ENCODE results near the gene CANT1. TPM values are rescaled to one million over a fixed set of nuclear protein-coding genes. Genes with fewer than 3 reads are reported as not detected.

Gene CANT1
- total RNA-seq, 1 donor from 2014 or later = 51.3 TPM

DNA sequence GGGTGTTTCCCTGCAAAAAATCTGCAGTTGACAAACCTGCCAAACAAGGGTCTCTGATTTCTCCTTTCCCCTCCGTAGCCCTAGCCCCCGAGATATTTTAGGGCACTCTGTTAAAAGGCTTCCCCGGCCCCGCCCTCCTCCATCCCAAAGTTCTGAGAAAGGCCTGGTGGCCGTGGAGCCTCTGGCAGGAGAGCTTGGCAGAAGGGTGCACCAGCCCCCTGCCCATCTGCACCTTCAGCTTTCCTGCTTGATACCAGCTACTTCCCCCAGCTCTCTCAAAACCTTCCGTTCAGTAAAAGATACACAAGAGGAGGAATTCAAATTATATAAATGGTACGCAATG, 711 bp upstream of the CANT1 start:
- DNase-seq (ENCODE audit: low read depth) = no peak

DNA sequence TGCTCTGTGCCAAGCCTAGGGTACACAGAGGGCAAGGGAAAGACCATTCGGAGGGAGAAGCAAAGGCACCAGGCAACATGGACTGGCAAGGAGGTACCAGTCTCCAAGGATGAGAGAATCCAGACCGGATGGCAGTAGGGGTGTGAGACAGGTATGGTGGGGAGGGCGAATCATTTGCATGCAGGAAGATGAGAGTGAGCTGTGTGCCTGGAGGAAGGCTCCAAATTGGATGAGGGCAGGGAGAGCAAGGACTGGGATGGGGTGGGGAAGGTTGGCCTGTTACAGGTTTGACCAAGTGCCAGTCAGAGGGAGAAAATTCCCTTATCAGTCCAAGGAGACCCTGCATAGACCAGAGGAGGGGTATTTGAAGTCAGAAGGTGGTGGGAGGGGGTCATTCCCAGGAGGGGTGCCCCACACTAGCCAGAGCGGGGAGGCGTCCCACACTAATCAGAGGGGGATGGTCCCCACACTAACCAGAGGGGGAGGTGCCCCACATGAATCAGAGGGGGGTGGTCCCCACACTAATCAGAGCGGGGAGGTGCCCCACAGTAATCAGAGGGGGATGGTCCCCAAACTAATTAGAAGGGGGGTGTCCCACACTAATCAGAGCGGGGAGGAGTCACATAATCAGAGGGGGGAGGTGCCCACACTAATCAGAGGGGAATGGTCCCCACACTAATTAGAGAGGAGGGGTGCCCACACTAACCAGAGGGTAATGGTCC, 737 bp downstream of the CANT1 start:
- no peak for DNase-seq (ENCODE audit: low read depth)

DNA sequence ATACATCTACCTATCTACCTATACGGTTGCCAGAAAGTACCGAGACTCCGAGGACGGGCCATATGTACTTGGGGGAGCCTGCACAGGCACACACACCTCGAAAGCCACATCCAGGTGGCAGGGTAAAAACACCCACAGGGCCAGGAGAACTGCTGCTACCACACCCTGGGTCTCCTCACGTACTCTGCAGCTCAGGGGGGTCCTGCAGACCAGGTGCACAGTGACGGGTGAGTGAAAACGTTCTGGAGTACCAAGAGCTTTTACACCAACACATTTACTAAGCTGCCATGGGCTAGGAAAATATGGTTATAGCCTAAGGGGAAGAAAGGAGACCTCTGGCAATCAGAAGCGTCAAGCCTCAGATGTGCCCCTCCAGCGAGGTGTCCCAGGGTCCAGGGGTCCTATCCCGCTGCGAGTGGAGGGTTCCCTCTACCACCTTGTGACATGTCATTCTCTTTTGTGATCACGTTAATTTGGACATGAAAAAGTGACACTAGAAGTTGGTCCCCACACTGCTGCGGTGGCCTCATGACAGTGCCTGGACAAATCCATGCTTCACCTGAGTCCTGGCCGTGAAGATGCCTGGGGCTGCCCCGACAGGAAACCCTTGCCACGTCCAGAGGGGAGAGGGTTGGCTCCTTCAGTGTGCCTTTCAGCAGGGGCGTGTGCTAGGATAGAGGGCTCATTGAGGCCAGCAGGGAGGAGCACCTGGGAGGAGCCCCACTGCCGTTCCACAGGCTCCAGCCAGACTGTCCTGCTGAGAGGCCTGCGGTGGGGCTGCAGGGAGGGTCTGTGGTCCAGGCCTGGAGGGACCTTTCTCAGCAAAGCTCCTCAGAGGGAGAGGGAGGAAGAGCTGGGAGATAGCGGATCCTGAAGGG, 1.8 kb downstream of the CANT1 start:
- DNase-seq (ENCODE audit: low read depth) = no peak

DNA sequence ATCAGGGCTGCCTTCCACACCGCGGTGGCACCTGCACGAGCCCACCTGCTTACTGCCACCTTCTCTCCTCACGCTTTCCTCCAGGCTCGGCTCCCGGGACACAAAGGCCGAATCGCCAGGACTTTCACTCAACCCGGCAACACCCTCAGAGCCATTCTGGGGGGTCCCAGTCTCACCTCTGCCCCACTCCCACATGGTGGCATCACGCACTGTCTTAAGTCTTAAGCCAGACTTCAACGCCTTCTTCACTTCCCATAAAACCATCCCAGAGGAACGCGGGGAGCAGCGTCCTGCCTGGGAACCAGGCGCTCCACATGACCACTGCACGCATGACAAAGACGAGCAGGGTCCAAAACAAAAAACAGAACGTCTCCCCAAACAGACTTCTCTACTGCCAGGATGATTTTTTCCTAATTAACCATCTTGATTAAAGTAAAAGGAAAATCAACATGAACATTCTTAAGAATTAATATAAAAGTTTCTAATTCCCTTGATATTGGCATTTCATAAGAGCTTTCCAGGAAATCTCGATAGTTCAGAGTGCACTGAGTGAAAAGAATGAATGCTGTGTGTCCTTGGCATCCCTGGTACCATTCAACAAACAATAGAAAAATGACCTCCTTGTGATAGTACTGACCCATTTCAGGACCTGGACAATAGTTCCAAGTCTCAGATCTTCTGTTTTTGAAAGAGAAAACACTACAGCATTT, 2.6 kb downstream of the CANT1 start:
- DNase-seq (ENCODE audit: low read depth) = no peak

DNA sequence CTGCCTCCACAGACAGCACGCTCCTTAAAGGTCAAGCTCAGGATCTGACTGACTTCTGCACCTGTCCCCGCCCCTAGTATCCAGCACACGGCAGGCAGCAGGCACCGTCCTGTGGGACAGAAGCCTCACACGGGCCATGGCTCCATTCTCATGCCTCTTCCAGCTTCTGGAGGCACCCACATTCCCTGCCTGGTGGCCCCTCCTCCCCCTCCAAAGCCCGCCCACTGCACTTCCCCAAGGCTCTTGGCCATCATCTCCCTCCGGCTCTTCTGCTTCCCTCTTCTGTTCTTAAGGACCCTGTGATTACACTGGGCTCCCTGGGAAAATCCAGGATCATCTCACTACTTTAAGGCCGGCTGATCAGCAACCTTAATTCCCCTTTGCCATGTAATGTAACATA, 3.5 kb downstream of the CANT1 start:
- no peak for DNase-seq (ENCODE audit: low read depth)

DNA sequence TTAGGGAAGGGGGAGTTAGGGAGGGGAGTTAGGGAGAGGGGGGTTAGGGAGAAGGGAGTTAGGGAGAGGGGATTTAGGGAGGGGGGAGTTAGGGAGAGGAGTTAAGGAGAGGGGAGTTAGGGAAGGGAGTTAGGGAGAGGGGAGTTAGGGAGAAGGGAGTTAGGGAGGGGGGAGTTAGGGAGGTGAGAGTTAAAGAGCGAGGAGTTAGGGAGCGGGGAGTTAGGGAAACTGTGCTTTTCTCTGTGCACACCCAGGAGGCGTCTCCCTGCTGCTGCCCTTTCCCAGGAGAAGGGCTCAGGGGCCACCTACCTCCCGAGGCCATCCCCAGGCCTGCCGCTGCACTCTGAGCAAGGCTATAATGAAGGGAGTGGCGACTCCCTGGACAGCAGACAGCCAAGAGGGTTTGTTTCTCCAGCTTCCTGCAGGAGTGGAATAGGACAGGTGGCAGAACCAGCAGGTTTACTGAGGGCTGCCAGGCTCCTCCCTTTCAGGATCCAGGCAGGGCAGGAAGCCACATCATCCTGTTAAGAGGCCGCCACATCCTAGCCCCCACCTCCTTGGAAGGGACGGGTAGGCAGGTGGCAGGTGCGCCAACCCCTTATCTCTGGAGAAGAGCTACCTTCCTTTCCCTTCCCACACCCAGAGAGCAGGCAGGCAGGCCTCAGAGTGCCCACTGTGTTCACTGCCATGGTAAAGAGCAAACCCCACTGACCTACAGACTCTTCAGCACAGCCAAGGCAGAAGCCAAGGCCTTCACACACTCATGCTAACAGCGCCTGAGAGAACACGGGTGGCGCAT, 4.3 kb downstream of the CANT1 start:
- no peak for DNase-seq (ENCODE audit: low read depth)

DNA sequence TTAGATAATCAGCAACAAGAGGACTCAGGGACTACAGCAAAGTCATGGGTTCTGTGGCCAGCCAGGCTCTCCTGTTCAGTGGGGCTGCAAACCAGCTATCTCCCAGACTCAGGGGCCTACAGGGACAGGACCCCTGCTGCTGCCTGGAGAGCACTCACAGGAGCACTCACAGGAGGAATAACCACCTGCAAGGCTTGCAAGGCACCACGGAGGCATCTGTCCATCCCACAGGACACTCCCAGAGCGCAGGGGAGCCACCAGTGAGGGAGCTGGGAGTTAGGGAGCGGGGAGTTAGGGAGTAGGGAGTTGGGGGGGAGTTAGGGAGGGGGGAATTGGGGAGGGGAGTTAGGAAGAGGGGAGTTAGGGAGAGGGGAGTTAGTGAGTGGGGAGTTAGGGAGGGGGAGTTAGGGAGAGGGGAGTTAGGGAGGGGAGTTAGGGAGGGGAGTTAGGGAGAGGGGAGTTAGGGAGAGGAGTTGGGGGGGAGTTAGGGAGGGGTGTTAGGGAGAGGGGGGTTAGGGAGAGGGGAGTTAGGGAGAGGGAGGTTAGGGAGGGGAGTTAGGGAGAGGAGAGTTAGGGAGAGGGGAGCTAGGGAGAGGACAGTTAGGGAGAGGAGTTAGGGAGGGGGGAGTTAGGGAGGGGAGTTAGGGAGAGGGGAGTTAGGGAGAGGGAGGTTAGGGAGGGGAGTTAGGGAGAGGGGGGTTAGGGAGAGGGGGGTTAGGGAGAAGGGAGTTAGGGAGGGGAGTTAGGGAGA, 5.7 kb downstream of the CANT1 start:
- no peak for DNase-seq (ENCODE audit: low read depth)

DNA sequence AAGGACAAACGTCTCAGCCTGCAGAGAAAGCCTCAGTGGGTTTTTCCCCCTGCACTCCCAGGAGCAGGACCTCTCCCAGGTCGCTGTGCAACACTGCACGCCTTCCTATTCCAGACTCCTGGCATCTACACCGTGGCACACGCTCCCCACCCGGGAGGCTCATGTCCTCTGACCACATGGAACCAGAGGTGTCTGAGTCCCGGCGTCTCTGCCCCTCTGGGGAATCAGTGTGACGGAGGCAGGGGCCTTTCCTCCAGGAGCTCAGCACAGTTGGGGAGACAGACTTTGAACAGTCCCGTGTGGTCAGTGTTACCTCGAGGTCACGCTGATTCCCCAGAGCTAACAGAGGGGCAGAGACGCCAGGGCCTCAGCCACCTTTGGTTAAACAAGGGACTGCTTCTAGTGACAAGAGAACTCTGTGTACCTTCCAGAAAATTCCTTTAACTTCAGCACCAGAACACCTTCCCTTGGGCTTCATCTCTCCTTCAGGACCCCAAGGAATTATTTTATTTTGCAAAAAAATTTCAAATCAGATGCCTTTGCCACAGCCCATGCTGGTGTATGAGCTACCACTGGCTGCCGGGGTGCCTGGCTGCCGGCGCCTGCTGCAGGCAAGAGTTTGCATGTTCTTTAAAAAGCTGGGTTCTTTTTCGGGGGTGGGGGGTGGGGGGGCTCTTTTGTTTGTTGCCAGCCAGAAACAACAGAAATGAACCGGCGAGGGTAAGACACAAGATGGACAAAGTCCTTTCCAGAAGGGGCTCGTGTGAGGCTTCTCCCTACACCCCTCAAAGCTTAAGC, 6.6 kb downstream of the CANT1 start:
- no peak for DNase-seq (ENCODE audit: low read depth)

DNA sequence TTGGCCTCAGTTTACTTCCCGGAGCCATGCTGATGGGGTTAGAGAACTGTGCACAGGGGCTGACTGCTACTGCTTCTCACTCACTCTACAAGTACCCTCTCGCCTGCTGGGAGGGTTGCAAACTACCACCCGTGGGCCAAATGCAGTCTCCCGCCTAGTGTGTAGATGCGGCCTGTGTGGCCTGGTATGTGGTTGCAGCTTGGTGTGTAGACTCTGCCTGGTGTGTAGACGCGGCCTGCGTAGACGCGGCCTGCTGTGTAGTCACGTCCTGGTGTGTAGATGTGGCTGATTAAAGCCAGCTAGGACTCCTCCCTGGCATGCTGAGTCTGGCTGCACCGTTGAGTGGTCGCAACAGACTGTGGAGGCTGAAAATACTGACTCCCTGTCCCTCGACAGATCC, 7.3 kb downstream of the CANT1 start:
- DNase-seq (ENCODE audit: low read depth) = no peak

DNA sequence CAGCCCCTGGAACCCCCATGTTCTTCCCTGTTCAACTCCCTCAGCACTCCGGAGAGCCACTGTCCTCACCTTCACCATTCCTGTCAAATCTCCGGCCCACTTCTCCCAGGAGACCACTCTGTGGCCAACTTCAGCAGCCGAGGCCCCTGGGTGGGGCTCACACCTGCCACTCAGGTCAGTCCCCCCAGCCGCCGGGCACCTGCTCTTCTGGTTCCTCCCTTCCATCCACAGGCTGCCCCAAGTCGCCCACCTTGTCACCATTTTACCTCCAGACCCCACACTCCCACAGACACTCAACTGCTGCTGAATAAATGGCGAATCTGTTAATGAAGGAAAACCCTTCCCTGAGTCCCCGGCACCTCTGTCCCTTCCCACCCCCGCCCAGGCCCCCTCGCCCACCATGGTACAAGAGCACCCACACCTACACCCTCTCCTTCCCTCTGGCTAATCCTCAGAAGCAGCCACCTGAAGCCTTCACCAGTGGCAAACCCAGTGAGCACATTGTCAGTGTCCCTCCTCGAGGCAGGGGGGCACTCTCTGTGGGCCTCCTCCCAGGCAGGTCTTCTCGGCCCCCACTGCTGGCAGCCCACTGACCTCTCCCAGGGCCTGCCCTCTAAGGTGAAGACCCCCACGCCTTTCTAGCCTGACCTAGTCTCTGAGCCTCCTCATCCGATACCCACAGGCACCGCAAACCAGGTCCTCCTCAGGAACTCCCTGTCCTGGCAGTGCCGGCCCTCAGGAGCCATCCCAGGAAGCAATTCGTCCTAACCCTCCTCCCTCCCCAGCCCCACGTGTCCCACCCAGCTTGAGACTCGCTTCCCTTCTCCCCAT, 8.2 kb downstream of the CANT1 start:
- no peak for DNase-seq (ENCODE audit: low read depth)

DNA sequence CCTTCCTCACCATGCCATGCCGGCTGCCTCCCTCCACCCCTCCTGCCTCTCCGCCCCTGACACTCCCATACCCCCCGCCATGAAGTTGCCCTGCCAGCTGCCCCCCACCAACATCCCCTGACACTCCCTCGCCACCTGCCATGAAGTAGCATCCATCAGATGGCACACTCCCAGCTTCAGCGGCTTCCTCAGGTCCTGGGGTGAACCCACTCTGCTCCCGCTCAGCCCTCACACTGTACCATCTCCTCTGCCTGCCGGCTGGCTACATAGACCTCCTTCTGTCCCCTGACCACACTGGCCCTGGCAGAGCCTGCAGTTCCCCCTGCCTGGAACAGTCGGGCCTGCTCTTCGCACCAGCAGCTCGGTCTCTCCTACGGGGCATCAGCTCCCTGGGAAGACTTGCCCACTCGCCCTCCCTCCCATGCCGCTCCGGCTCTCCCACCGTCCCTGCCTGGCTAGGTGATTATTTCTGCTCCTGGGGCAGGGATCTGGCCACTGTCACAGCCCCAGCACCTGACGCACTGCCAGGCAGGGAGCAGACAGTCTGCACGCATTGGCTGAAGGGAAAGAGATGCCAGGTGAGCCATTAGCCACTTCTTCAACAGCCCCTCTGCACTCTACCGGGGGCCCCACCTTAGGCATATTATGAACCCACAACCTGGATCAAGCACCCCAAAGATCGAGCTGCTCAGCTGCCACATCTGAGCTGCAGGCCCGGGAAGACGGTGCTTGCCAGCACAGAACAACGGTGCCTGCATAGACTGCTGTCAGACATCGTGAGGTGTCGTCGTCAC, 9.0 kb downstream of the CANT1 start:
- DNase-seq (ENCODE audit: low read depth) = no peak

DNA sequence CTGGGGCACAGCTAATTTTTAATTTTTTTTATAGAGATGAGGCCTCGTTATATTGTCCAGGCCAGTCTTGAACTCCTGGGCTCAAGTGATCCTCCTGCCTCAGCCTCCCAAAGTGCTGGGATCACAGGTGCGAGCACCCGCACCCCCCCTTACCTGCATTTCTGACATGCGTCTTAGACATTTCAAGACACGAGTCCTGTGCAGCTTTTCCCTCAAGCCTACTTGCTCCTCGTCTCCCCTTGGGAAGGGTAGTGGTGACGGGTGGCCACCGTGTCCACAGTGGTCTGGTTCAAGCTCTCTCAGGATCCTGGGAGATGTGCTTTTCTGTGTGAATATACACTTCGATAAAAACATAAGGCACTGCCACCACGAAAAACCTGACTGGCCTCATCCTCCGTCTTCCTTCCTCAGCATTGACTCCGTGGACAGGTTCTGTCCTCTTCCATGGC, 9.6 kb downstream of the CANT1 start:
- no peak for DNase-seq (ENCODE audit: low read depth)

DNA sequence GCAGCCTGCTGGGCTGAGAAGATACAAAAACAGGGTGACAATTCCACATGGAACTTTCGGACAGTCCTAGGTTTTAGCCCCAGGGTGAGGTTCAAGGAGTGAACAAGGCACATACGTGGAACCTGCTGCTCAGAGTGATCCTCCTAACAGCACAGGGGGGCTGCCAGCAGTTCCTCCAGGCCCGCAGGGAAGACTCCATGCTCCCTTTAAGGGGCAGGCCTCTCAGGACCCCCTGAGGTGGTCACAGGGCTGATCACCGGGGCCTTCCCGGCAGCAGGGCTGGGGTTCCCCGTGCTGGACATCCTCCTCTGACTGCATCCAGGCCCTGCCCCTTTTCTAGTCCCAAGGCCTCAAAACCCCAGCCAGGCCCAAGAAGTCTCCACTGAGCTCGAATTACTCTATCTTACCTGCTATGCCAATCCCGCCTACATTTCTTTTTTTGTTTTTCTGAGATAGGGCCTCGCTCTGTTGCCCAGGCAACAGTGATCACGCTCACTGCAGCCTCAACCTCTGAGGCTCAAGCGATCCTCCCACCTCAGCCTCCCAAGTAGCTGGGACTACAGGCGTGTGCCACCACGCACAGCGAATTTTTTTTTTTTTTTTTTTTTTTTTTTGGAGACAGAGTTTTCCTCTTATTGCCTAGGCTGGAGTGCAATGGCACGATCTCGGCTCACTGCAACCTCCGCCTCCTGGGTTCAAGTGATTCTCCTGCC, 10.4 kb downstream of the CANT1 start:
- DNase-seq (ENCODE audit: low read depth) = no peak

DNA sequence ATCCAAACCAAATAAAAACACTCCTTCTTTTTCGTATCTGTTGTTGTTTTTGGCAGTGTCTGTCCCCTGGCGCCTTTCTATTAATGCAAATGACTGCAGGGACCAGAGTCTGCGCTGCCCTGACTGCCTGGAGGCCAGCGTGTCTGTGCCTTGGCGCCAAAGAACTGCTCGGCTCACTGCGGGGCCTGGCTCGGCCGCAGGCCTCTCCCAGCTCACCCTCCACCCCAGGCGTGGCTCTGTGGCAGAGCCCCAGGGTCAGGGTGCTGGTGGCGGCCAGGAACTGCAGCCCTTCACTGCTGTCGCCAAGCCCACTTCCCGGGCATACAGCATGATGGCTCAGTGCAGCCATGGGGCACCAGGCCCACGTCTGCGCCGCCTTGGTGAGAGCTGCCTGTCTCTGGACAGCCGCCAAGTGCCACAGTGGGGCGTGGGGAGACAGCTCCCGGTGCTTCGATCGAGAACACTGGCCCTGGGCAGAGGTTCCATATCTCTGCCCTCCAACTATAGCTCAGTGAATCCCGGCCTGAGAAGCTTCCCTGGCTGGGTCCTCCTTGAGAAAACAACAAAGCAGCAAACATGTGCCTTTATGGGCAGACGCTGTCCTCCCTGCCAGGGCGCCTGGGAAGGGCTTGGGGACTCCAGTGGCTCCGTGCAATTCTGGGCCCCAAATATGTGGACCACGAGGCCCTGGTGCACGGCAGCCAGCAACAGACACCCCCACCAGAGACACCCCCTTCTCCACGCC, 11.1 kb downstream of the CANT1 start:
- no peak for DNase-seq (ENCODE audit: low read depth)

DNA sequence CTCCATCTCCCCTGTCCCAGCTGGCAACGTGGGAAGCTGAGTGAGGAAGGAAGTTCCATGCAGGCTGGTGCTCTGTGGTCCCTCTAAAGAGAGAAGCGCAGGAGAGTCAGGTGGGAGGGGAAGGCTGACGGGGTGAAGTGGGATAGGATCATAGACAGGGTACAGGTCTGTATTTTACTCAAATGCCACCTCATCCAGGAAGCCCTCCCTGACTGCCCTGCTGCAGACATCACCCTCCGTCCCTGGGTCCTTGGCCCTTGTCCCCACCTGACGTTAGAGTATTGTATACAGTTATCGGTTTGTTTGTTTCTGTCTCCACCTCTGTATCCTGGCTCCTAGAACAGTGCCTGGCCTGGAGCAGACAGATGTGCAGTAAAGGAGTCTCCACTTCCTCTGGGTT, 11.7 kb downstream of the CANT1 start:
- no peak for DNase-seq (ENCODE audit: low read depth)

DNA sequence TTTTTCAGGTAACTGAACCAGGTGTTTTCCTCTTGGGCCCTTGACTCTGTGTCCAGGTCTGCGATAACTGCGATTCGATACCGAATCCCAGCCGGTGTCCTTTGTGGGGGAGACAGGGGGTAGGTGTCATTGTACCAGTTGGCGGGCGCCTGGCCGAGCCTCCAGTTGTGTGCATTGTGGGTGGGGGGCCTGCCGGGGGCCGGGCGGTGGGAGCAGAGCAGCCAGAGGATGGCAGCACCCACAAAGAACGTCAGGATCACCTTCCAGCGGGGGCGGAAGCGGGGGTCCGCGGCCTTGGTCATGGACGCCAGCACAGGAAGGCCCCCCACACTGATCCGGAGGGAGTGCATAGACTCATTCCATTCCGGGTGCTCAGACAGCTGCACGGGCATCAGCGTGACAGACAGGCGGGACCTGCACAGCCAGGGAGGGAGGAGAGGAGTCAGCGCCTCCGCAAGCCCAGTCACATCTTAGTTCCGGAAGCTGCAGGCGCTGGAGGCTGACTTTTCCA, 12.3 kb downstream of the CANT1 start:
- peak; percentile 40 for DNase-seq (ENCODE audit: low read depth)
